Measurements from ENCODE around the gene RBMS3. TPM values are rescaled to one million over a fixed set of nuclear protein-coding genes. Genes with fewer than 3 reads are reported as not detected.
"Not testable (repeated sequence)": the region's sequence is repeated elsewhere in the genome, so short reads cannot be mapped to it uniquely, and the experiment has no call there.

The RBMS3 gene
- 0.41 and 0.73 TPM in 2 replicates for total RNA-seq

GRCh38 chr3:29280404-29281093 lies at the start of gene RBMS3:
Gene RBMS3 (plus strand): TSS chr3:29281071.
- intact Hi-C loops (cut with micrococcal nuclease): loop anchor here (5.0 kb wide), 1 partner anchor 363 kb away; no protein-coding TSS in a partner anchor

GRCh38 chr3:29233126-29233525 lies 47.7 kb upstream of the RBMS3 start:
- intact Hi-C loops (cut with micrococcal nuclease): not testable (repeated sequence)

- intact Hi-C loops (cut with micrococcal nuclease): no loop called here
Measured at GRCh38 chr3:29236146-29236840, 44.6 kb upstream of the RBMS3 start.

- intact Hi-C loops (cut with micrococcal nuclease): no loop called here
Measured at GRCh38 chr3:29239376-29239775, 41.5 kb upstream of the RBMS3 start.

- intact Hi-C loops (cut with micrococcal nuclease): no loop called here
Measured at GRCh38 chr3:29240248-29240647, 40.6 kb upstream of the RBMS3 start.

- intact Hi-C loops (cut with micrococcal nuclease): no loop called here
Measured at GRCh38 chr3:29240887-29241286, 40.0 kb upstream of the RBMS3 start.

- intact Hi-C loops (cut with micrococcal nuclease): no loop called here
Measured at GRCh38 chr3:29241855-29242254, 39.0 kb upstream of the RBMS3 start.

- intact Hi-C loops (cut with micrococcal nuclease): no loop called here
Measured at GRCh38 chr3:29242296-29242695, 38.6 kb upstream of the RBMS3 start.

GRCh38 chr3:29245441-29245840 lies 35.4 kb upstream of the RBMS3 start:
- intact Hi-C loops (cut with micrococcal nuclease): no loop called here

- intact Hi-C loops (cut with micrococcal nuclease): no loop called here
Measured at GRCh38 chr3:29247088-29247745, 33.7 kb upstream of the RBMS3 start.

GRCh38 chr3:29249829-29250345 lies 31.0 kb upstream of the RBMS3 start:
- intact Hi-C loops (cut with micrococcal nuclease): no loop called here

- intact Hi-C loops (cut with micrococcal nuclease): no loop called here
Measured at GRCh38 chr3:29255854-29256696, 24.8 kb upstream of the RBMS3 start.

- intact Hi-C loops (cut with micrococcal nuclease): no loop called here
Measured at GRCh38 chr3:29258161-29258560, 22.7 kb upstream of the RBMS3 start.

GRCh38 chr3:29261119-29261518 lies 19.8 kb upstream of the RBMS3 start:
- intact Hi-C loops (cut with micrococcal nuclease): no loop called here

- intact Hi-C loops (cut with micrococcal nuclease): no loop called here
Measured at GRCh38 chr3:29263476-29263875, 17.4 kb upstream of the RBMS3 start.

- intact Hi-C loops (cut with micrococcal nuclease): no loop called here
Measured at GRCh38 chr3:29265509-29266072, 15.3 kb upstream of the RBMS3 start.

GRCh38 chr3:29267226-29267625 lies 13.6 kb upstream of the RBMS3 start:
- intact Hi-C loops (cut with micrococcal nuclease): no loop called here

- intact Hi-C loops (cut with micrococcal nuclease): no loop called here
Measured at GRCh38 chr3:29268651-29269050, 12.2 kb upstream of the RBMS3 start.

- intact Hi-C loops (cut with micrococcal nuclease): no loop called here
Measured at GRCh38 chr3:29270752-29271151, 10.1 kb upstream of the RBMS3 start.

GRCh38 chr3:29271475-29271874 lies 9.4 kb upstream of the RBMS3 start:
- intact Hi-C loops (cut with micrococcal nuclease): no loop called here

GRCh38 chr3:29274667-29275066 lies 6.2 kb upstream of the RBMS3 start:
- intact Hi-C loops (cut with micrococcal nuclease): no loop called here
